ENCODE data around the gene RGS6.

Gene RGS6

DNA sequence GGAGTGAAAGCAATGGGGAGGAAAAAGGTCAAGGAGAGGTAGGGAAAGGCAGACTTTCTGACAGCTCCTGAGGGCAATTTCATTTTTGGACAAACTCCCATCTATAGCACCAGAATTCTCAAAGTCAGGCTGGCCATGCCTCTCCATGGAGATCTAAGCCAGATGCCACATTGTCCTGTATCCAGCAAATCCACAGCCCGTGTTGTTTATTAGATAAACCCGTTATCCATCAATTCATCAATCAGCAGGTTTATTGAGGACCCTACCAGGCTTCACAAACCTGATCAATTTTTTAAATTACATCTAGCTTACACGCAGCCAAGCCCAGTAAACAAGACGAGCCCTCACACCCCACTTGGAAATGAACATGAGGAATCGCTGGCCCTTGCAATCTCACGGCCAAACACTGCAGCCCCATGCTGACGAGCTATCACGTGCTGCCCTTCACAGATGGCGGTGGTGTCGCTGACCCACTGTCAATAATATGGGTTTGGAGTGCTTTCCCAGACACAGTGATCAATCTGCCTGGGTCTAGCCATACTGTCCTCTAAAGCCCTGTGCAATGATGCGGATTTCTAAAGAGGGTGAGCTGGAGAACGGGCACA lies 628.8 kb downstream of the RGS6 start:
- DNase-seq: no peak

DNA sequence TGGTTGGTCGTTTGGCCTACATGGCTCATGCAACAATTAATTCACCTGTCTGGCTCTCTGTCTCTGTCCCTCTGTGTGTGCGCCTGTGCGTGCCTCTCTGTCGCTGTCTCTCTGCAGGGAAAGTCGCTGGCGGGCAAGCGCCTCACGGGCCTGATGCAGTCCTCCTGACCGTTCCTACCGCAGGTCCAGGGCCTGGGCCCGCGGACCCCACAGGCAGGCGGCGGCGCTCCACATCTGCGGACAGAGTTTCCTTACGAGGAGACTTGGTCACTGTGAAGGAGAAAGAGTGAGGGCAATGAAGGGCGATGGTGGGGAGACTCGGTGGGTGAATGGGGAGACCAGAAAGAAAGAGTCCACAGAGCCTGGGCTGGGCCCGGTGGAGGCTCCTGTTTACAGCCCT lies 630.1 kb downstream of the RGS6 start:
- DNase-seq: no peak

DNA sequence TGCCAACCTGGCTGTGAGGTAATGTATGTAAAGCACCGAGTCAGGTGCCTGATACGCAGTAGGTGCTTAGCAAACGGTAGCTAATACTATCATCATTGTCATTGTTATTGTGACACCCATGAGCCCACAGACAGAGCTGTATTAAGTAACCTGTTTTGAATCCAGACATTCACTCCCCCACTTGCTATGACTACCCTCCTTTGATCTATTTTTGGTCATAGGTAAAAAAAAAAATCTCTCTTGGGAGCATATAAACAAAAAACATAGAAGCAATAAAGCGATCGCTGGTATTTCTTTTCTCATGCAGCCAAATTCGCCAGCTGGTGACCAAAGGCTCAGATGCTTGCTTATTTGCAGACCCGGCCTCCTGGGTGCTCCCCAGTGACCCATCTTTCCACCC lies 631.4 kb downstream of the RGS6 start:
- no peak for DNase-seq

DNA sequence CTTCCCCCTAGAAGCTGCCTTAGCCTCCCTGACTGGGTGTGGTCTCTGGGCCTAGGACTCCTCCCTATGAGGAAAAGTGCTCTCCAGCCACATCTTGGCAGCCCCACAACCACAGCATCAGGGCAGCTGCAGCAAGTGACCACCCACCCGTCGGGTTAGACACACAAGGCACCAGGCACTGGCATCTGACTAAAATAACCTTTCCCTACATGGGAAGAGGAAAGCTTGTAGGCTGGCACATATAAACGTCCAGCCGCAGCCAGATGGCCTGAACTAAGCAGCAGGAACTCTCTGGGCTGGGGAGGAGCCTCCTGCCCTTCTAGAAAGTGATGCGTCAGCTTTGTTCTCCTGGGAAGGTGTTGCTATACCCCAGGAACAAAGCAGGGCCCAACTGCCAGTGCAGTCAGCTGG lies 632.9 kb downstream of the RGS6 start:
- DNase-seq: no peak

DNA sequence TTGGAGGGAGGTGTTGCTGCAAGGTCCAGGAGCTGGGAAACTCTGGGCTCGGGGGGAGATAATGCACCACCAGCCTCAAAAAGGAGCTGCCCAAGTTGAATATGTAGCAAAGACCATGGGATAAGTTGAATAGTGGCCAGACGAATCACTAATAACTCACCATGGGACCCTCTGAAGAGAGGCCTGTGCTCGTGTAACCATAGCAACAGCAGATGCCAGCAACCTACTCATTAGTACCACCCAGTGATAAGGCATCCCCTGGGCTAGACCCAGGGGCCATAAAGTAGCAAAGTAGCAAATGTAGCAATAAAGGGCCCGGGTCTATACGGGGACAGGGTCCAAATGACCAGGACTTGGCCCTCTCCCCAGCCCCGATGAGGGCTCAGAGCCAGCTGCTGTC lies 633.7 kb downstream of the RGS6 start:
- DNase-seq: no peak

DNA sequence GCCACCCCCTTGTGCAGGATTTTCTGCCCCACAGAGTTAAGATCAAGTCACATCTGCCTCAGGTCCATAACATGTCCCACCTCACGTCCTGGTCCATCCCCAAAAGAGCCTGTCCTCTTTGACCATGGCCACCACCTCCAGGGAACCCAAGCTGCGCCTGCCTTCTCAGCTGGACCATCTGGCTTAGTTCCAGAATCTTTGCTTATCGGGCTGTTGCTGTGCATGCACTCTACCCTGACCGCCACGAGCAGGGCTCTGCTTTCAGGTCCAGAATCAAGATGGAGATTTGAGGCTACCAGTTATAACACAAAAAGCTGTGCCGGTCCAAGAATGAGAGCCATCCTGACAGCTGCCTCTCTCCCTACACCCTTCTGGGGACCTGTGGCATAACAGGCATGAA lies 635.0 kb downstream of the RGS6 start:
- no peak for DNase-seq

DNA sequence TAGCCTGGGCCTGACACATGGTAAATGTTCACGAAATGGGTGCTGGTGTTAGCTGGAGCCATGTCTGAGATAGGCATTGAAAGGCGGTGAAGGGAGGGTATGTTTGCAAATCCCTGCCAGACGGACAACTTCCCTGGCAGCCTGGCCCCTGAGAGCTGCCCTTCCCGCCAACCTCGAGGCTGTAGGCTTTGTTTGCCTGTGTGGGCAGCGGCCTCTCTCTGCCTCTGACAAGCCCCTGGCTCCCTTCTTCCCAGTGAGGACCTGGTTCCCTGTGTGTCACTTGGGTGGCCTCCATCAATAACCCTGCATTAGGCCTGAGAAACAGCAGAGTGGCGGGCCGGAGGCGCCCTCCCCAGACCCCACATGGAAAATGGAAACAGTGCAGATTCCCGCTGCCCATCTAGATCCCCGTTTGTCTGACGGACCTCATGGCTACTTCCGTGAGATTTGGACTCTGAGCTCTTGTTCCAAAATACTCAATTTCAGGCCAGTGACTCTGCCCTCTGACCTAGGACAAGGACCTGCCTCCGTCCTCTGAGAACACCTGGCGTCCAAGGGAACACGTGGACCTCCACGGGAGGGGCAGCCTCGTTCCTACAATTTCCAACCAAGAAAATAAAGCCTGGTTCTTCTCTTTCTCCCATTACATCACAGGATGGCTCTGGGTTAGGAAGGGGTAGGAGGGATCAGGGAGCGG lies 636.2 kb downstream of the RGS6 start:
- no peak for DNase-seq

DNA sequence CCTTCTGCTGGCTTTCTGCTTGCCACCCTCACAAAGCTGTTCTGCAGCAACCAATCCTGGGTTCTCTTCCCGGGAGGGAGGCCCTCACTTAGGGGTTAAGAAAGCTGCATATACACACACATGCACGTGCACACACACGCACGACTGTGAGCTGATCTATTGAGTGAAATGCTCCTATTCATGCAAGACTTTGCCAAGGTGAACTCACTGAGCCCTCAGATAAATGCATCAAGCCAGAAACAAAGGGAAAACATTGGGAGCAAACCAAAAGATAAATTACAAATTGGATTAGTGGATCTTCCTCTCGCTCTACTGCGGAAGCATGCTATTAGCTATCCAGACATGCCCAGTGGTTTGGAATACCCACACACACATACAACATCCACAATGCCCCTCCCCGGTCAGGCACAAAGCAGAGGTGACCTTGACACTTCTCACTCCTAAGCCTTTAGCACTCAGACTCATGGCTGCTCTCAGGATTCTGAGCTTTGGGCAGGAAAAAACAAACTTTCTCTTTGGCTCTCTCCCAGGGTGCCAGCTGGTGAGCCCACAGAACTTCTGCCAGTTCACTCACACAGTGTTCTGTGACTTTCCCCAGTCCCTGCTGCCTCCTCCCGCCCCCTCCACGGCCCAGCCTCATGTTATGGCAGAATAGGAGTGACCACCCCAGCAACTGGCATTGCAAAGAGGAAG lies 641.6 kb downstream of the RGS6 start:
- no peak for DNase-seq

DNA sequence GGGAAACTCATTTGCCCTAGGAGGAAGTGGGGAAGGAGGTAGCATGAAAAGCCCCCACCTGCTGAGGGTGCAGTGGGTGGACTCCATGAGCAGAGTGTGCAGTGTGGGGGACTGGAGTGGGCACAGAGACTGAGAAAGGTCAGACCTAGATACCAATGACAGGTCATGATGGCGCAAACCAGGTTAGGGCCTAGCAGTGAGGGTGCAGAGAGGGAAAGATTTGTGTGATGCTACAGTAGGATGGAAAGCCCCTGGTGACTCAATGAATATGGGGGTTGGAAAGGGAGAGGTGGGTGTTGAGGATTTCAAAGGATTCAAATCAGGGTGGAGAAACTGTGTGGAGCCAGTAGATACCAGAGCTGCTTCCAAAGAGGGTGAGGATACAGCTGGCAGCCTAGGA lies 642.5 kb downstream of the RGS6 start:
- no peak for DNase-seq

DNA sequence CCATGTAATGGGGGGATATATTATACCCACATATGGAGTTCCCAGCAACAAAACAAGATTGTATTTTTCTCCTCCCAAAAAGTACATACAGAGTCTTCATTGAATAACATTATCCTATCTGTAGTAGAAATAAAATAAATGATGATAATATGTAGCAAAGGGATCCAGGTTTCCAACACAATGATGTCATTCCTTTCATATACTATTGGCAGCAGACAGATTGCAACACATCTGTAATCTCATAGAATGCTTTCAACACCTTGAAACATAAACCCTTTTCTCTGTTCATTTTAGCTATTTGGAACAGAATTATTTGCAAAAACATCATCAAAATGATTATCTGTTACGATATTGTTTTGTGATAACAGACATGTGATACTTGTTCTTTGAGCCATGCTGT lies 644.0 kb downstream of the RGS6 start:
- DNase-seq: no peak

DNA sequence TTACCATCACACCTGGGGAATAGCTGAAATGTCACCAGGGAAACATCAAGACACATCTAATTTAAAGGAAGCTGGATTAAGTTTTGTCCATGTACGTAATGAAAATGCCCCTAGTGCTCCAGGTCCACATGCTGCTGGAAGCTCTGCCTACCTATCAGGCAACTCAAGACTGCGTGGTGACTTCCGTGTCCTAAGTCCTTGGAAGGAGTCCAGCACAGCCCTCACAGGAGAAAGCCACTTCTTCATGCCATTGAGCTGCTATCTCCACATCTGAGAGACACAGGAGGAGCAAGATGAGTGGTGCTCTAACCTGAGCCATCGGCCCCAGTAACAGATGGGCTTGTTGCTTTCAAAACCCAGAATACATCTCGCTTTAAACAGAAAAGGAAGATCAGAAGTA lies 645.3 kb downstream of the RGS6 start:
- DNase-seq: no peak

DNA sequence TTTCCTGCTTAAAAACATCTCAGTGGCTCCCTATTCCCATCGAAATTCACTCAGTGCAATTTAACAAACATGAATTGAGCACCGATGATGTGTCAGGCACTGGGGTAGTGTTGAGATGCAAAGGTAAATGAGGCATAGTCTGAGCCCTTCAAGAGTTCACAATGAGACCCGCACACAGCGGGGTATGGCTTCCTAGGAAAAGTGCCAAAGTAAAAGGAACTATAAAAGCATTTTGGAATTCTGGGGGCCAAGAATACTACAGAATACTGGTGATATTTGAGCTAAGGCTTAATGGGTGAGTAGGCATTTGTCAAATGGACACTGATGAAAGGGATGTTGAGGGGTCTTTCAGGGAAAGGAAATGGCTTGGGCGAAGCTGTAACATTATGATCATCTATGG lies 646.3 kb downstream of the RGS6 start:
- no peak for DNase-seq

DNA sequence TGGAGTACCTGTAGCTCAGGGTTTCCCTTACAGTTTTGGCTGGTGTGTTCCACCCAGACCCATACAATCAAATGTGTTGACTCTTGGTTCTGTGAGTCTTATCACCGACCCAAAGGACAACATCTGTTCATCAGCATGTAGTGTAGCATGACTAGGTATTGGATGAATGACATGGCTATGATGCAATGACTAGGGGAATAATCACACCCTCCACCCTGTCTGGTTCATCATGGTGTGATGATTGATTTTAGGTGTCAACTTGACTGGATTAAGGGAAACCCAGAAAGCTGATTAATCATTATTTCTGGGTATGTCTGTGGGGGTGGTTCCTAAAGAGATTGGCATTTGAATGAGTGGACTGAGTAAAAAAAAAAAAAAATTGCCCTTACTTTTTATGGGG lies 650.4 kb downstream of the RGS6 start:
- DNase-seq: no peak

DNA sequence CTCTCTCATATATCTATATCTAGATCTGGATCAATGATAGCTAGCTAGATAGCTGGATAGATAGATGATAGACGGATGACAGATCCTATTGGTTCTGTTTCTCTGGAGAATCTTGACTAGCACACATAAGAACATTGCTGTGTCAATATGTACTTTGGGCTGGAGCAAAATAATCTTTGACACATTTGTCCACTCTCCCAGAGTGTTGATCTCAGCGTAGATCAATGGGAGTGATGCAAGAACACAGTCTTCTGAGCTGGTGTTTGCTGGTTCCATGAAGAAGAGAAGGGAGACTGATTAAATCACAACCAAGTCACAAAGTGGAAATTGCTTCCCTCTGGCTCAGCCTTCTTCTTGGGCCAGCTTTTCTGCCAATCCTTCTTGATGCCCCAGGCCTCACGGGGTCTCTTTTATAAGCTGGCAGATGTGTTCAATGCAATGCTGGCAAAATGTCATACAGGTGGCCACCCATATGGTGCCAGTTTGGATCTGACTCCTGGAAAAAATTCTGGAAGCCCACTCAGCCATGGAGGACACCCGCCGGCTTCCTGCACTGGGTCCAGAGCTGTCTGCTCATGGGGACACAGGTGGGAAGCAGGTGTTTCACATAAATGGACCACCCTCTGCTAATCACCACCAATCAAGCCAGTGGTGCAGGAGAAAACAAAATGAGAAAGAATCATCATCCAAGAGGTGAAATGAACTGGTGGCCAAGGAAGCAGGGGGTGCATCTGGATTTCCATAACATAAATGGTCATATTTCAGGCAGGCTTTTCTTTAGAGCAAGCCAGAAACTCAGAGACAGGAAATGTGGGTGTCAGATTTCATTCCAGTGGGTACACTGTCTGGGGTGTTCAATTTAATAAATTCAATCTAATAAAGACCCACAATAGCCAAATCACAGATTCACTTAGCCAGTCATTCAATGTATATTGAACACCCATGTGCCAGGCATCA lies 651.4 kb downstream of the RGS6 start:
- DNase-seq: no peak

DNA sequence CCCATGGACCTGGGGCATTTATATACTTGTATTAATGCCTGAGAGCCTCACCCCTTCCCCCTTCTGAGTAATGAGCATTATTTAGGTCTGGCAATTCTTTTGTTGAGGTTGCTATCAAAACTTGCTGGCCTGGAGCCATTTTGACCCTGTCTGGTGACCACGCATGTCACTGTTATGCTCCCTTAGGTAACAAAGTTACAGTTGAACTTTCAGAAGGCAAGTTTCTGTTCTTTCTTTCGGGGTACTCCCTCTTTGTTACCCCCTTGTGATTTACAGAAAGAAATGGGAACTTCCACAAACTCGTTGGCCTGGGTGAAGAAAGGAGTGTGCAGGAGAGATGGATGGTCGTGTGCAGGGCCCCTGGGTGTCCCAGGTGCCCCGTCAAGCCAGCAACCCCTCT lies 656.3 kb downstream of the RGS6 start:
- DNase-seq: no peak

DNA sequence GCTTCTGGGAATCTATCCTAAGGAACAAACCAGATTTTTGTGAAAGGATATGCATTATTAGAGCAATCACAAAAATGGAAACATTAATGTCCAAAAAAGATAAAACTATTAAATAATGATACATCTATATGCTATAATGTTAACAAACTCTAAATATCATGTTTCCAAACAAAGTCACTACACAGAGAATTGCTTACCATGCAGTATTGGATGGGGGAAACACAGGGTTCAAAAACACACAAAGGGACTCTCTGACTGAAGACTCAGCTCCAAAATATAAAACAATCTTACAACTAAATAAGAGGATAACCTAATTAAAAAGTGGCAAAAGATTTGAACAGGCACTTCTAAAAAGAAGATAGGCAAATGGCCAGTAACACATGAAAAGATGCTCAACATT lies 657.4 kb downstream of the RGS6 start:
- DNase-seq: no peak

DNA sequence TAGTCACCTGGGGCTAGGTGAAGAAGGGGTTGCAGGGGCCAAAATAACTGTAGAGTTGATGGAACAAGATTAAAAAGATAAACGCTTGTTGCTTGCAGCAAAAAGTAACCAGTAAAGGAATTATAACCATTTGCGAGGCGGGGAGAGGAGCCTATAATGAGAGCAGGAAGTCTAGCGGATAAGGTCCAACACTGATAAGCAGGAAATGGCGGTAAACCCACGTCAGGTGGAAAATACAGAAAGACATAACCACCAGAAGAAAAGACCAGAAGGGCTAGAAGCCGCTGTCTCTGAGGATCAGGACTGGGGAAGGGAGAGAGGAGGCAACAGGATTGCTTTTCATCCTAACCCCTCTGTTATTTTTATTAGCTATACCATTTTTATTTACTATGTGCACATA lies 658.3 kb downstream of the RGS6 start:
- DNase-seq: no peak

DNA sequence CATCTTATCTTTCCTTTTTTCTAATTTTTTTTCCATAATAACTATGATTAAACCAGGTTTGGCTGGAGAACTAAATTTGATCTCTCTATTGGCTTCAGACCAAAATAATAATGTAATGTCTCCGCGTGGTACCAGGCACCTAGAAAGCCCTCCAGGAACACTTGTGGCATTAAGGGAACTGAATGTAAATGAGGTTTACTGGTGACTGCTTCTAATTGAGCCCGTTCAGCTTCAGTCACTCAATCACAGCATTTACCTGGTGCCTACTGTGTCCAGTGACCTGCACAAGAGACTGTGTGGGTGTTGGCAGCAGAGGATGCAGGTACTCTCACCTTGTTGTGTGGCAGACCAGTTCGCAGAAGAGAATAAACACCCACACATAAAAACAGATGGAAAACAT lies 659.2 kb downstream of the RGS6 start:
- DNase-seq: no peak

DNA sequence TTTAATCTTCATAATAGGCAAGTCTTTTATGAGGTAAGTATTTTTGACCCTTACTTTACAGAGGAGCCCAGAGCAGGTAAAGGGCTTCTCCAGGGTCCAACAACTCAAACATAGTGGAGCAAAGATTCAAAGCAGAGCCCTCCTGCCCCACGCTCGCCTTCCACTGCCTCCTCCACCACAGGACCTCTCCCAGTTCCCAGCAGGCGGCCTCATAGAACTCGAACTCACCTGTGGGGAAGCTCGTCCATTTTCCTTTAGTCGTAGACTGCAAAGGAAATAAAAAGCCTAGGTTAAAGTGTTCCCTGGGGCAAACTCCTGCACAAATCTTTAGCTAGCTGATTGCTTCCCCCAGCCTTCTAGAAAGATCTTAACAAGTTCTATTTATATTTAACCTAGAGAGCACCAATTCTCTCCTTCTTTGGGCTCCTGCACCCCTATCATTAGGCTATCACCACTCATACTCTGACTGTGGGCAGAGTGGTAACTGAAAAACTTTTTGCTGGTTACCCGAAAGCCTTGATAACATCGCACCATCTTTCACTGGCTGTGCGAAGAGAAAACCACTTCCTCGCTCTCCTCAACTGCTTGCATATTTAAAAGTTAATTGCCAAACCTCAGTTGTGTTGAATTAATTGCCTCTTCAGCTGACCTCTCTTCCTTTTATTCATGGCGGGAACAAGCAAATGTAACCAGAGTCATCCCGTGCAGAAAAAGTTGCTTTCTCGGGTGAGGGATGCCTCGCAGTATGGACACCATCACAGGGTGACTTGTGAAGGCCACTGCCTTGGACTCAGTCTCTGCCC lies 662.1 kb downstream of the RGS6 start:
- DNase-seq: no peak

DNA sequence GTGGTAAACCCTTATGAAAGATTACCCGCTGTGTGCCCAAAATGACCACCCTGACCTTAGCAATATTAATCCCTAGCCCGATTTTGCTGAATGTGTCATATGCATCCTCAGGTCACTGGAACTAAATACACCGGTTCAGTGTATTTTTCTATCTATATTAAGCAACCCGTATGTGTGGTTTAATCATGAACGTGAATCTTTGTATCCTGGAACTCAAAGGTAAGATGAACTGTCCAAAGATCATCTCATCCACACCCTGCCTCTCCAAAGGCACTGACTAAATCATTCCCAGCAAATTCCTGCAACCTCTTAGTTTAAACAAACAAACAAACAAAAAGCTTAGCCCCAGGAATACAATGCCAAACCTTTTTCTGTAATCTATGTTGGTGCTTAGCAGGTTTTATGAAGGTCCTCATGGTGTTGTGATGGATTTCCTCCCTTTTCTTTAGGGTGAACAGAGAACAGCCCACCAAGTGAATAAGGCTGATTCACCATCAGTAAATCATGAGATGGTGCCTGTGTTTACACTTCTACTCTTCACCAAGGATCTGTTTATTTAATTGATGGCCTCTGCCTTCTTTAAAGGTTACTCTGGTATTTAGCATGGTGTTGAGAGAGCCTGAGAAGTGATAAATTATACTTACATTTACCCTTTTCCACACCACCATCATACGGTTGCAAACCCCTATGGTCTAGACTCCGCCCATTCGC lies 663.1 kb downstream of the RGS6 start:
- DNase-seq: no peak

DNA sequence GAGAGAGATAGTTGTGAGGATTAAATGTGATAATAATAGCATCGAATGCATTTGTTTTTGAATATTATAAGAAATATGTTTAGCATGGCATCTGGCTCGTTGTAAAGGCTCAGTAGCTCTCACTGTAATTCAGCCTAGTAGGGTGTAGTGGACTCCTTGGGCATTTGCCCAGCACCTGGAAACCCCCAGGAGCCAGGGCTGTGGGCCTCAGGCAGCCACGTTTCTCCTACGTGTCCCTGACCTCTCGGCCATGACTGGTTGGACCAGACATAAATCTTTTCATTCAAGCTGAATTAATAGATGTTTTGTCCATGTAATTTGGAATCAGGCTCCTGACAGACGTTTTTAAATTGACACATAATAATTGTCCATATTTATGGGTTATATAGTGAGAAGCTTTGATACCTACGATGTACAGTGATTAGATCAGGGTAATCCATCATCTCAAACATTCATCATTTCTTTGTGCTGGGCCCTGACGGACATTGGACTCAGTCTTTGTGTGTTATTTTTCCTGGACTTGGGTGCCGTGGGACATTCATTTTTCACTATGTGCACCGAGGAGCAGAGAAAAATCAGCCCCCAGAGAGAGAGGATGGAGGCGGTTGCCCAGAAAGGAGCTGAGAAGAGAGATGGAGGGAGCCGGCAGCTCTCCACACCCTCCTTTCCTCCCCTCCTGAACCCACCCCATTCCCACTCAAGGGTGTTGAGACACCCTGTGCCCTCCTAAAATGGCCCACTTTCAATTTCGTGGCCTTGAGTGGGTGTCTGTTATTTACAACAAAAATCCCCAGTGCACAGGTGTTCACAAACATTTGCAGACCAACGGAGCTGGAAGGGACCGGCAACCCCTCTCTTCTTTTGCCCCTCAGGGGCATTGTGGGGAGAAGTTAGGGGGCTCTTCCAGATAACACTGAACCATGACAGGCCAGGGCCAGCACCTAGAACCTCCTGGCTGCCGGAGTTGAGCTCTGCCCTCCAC lies 665.3 kb downstream of the RGS6 start:
- no peak for DNase-seq

All from NCI-H2227 treated with DMSO at 0.1 percent for 48 hours (cell line).